Measurements from ENCODE around the gene LAD1. TPM values are rescaled to one million over a fixed set of nuclear protein-coding genes. Genes with fewer than 3 reads are reported as not detected.

LAD1 gene
- total RNA-seq, 1 experiment from 2014 or later, result 30.1 TPM

GRCh38 chr1:201349092-201349491 is 50.0 kb downstream of the LAD1 start:
- TF ChIP-seq CTCF (conservative IDR thresholded peaks at IDR 0.05), result no peak
- Histone ChIP-seq H2AK5ac (ENCODE audit: insufficient read length, low read length) (no peak overlapping the region), H3K56ac (ENCODE audit: insufficient read length, low read depth, low read length) (no peak overlapping the region), H3K4ac (ENCODE audit: low read depth, low read length) (no peak overlapping the region), H2BK120ac (ENCODE audit: low read depth, low read length, poor library complexity, severe bottlenecking) (no peak overlapping the region), H3K79me1 (ENCODE audit: insufficient read depth, low read depth, low read length, poor library complexity, severe bottlenecking) (no peaks in the 10 kb centered on the region), H4K5ac (ENCODE audit: insufficient read length, low read depth, low read length) (no peak overlapping the region), H3K4me1 (ENCODE audit: insufficient read depth, low read length) (peaks cover 8% of the 10 kb centered on the region; the same call in 1 of the 2 replicates), H3K27me3 (ENCODE audit: insufficient read depth, low read length) (no peaks in the 10 kb centered on the region), H3K9me3 (ENCODE audit: control insufficient read depth, low read depth, low read length) (no peaks in the 10 kb centered on the region), H2BK5ac (ENCODE audit: insufficient read length, low read length) (no peak overlapping the region), H3K9ac (ENCODE audit: extremely low read depth, insufficient read length, low read length) (no peak overlapping the region), H4K8ac (replicated peaks; ENCODE audit: insufficient read length, low read depth, low read length) (no peak overlapping the region), H2BK20ac (ENCODE audit: low read depth, low read length, poor library complexity, severe bottlenecking) (no peak overlapping the region), H2AFZ (ENCODE audit: low read length) (no peak overlapping the region), H2BK15ac (ENCODE audit: low read depth, low read length) (no peak overlapping the region), H3K18ac (ENCODE audit: insufficient read length, low read depth, low read length) (no peak overlapping the region), H3K23me2 (ENCODE audit: insufficient read length, low read depth, low read length, poor library complexity, severe bottlenecking) (no peaks in the 10 kb centered on the region), H3K79me2 (ENCODE audit: insufficient read depth, low read length) (no peaks in the 10 kb centered on the region), H3K14ac (ENCODE audit: insufficient read depth, low read length) (no peak overlapping the region), H3T11ph (ENCODE audit: low read length) (no peak overlapping the region), H4K20me1 (ENCODE audit: control insufficient read depth, insufficient read depth, insufficient read length) (no peaks in the 10 kb centered on the region), H3K27ac (ENCODE audit: insufficient read length, low read depth, low read length) (no peak overlapping the region), H3K23ac (ENCODE audit: insufficient read length, low read depth, low read length) (no peak overlapping the region), H4K91ac (ENCODE audit: insufficient read length, low read depth, low read length) (no peak overlapping the region), H2BK12ac (ENCODE audit: insufficient read length, low read depth, low read length) (no peak overlapping the region), H3K4me2 (ENCODE audit: insufficient read depth, insufficient read length, low read length) (no peak overlapping the region)
- Mint-ChIP-seq H3K4me1 (peaks cover 43 to 45% of the 10 kb centered on the region in 2 experiments), H3K27me3 (ENCODE audit: low read depth) (peaks cover 1% of the 10 kb centered on the region; the same call in 1 of the 2 replicates), H3K27ac (no peak overlapping the region), H3K9me3 (no peaks in the 10 kb centered on the region), H3K36me3 (ENCODE audit: insufficient read depth in 1 of 3, low read depth in 3 of 3) (no peaks in the 10 kb centered on the region), H3K4me3 (no peak overlapping the region; a peak in 1 of 5 replicates)
- no peak for DNase-seq
- no CpG with 5 or more reads among the region's 4 CpGs for WGBS (ENCODE audit: extremely low coverage, insufficient read length, low lambda C conversion rate)
